Caco-2 (cell line): ENCODE data around the gene MS4A2. TPM values are rescaled to one million over a fixed set of nuclear protein-coding genes. Genes with fewer than 3 reads are reported as not detected.

Experiments
- BruUV-seq: library from RNA; stranded (reverse); fragments of 400-500 nt; replicated peaks from 2 replicates; lab custom pipeline; 2021; lab: Mats Ljungman, UMichigan
- CTCF ChIA-PET: fragments of 300-600 bp; sonication (Branson Sonifier 250); formaldehyde crosslinking; loops from one replicate; lab custom pipeline; 2022; ENCODE audit warnings: antibody characterized with exemption; lab: Charles Lee
- POLR2A ChIA-PET: fragments of 300-600 bp; sonication (Branson Sonifier 250); formaldehyde crosslinking; loops from one replicate; lab custom pipeline; 2022; ENCODE audit warnings: antibody characterized with exemption; lab: Charles Lee
- DNase-seq, 2 experiments: peaks; one replicate each; pipeline versions ENCODE4 v3.0.0 to v3.0.0-alpha.2; 2020 to 2022
- H3K27me3 ChIP-seq: replicated peaks from 2 replicates; pipeline ENCODE4 v1.6.0; 2011; ENCODE audit warnings: low read length; ENCODE audit not compliant: control insufficient read depth, insufficient read depth
- H3K36me3 ChIP-seq: 2 replicates; pipeline ENCODE4 v1.5.1; 2011; ENCODE audit warnings: low read length; ENCODE audit not compliant: control insufficient read depth, insufficient read depth
- H3K4me1 ChIP-seq: fragments of 250-450 bp; sonication (Bioruptor Pico); 2 replicates; pipeline ENCODE4 v1.5.1; 2020; ENCODE audit warnings: mild to moderate bottlenecking
- H3K4me3 ChIP-seq: 2 replicates; pipeline ENCODE4 v1.5.1; 2011; ENCODE audit warnings: low read depth, mild to moderate bottlenecking, control low read depth, low read length
- H3K9me3 ChIP-seq: fragments of 250-450 bp; sonication (Bioruptor Pico); 2 replicates; pipeline ENCODE4 v1.5.1; 2020; ENCODE audit warnings: mild to moderate bottlenecking, moderate library complexity
- H3K27ac Mint-ChIP-seq: one replicate; pipeline ENCODE4 v1.8.0; 2022; ENCODE audit warnings: mixed read lengths; ENCODE audit not compliant: unreplicated experiment
- H3K27me3 Mint-ChIP-seq: one replicate; pipeline ENCODE4 v1.8.0; 2022; ENCODE audit warnings: mixed read lengths; ENCODE audit not compliant: insufficient read depth, unreplicated experiment
- H3K36me3 Mint-ChIP-seq: one replicate; pipeline ENCODE4 v1.8.0; 2022; ENCODE audit warnings: mild to moderate bottlenecking, mixed read lengths; ENCODE audit not compliant: insufficient read depth, unreplicated experiment
- H3K4me1 Mint-ChIP-seq: one replicate; pipeline ENCODE4 v1.8.0; 2022; ENCODE audit warnings: low read depth, mixed read lengths; ENCODE audit not compliant: unreplicated experiment
- H3K4me3 Mint-ChIP-seq: one replicate; pipeline ENCODE4 v1.8.0; 2022; ENCODE audit warnings: mild to moderate bottlenecking, moderate library complexity, mixed read lengths; ENCODE audit not compliant: unreplicated experiment
- H3K9me3 Mint-ChIP-seq: one replicate; pipeline ENCODE4 v1.8.0; 2022; ENCODE audit warnings: mixed read lengths; ENCODE audit not compliant: unreplicated experiment
- CTCF ChIP-seq, 2 experiments: fragments of 200-600 bp in 1 of 2; IDR thresholded peaks; 1 replicate in 1 of 2; 2 replicates in 1 of 2; pipeline versions ENCODE4 v1.5.1 to v1.8.0; 2011 to 2022; ENCODE audit warnings: antibody characterized with exemption in 1 of 2, control low read depth in 1 of 2, inconsistent platforms in 1 of 2, low read depth in 1 of 2, low read length in 1 of 2, mild to moderate bottlenecking in 1 of 2, moderate library complexity in 1 of 2; ENCODE audit not compliant: insufficient read depth in 1 of 2, severe bottlenecking in 1 of 2, unreplicated experiment in 1 of 2
- intact Hi-C: fragments of 100-400 bp; cut with micrococcal nuclease; formaldehyde crosslinking; loops from one replicate; pipeline ENCODE4 v1.10.0; 2022; ENCODE audit not compliant: unreplicated experiment
- total RNA-seq: library from RNA; stranded (reverse); gene quantifications from 2 replicates; pipeline ENCODE4 v1.2.3, GENCODE V29; 2022

The MS4A2 gene
- total RNA-seq, 1 experiment from 2014 or later = not detected

- no peak for TF ChIP-seq CTCF (IDR thresholded peaks at IDR 0.05; ENCODE audit: insufficient read depth in 1 of 2, low read depth in 1 of 2, low read length in 1 of 2, severe bottlenecking in 1 of 2, unreplicated experiment in 1 of 2)
- CTCF ChIA-PET = no interaction called here
- Histone ChIP-seq H3K9me3 (no peaks in the 10 kb centered on the region), H3K4me1 (no peaks in the 10 kb centered on the region), H3K27me3 (no peaks in the 10 kb centered on the region), H3K36me3 (no peaks in the 10 kb centered on the region), H3K4me3 (no peak overlapping the region)
- Mint-ChIP-seq H3K27me3 (peaks cover 17% of the 10 kb centered on the region), H3K9me3 (no peaks in the 10 kb centered on the region), H3K4me3 (no peak overlapping the region), H3K27ac (no peak overlapping the region), H3K4me1 (no peaks in the 10 kb centered on the region), H3K36me3 (no peaks in the 10 kb centered on the region)
- BruUV-seq = no TSS peak
- intact Hi-C loops = no loop called here
- no peak for DNase-seq
- POLR2A ChIA-PET = no interaction called here
These were observed 1.2 kb upstream of the MS4A2 start for GRCh38 chr11:60087239-60087638.

- POLR2A ChIA-PET = no interaction called here
These were observed 7.1 kb downstream of the MS4A2 start for GRCh38 chr11:60095477-60096120.

GRCh38 chr11:60097189-60097588 lies 8.7 kb downstream of the MS4A2 start:
- peaks cover 16% of the 10 kb centered on the region for H3K4me1 Mint-ChIP-seq
- ChIA-PET POLR2A (no interaction called here), CTCF (no interaction called here)
- no peaks in the 10 kb centered on the region for H3K27me3 ChIP-seq
- H3K4me3 ChIP-seq = no peak overlapping the region
- H3K9me3 Mint-ChIP-seq = peaks cover 19% of the 10 kb centered on the region
- intact Hi-C loops = no loop called here
- H3K4me1 ChIP-seq = peaks cover 15% of the 10 kb centered on the region
- H3K36me3 ChIP-seq = no peaks in the 10 kb centered on the region
- no peak for DNase-seq
- no peaks in the 10 kb centered on the region for H3K36me3 Mint-ChIP-seq
- BruUV-seq = no TSS peak
- H3K27ac Mint-ChIP-seq = no peak overlapping the region
- TF ChIP-seq CTCF (IDR thresholded peaks at IDR 0.05; ENCODE audit: insufficient read depth in 1 of 2, low read depth in 1 of 2, low read length in 1 of 2, severe bottlenecking in 1 of 2, unreplicated experiment in 1 of 2) = no peak
- H3K27me3 Mint-ChIP-seq = no peaks in the 10 kb centered on the region
- H3K4me3 Mint-ChIP-seq = no peak overlapping the region
- no peaks in the 10 kb centered on the region for H3K9me3 ChIP-seq

More at GRCh38 chr11:60095477-60096120, 7.1 kb downstream of the MS4A2 start:
- no peak overlapping the region for H3K4me3 Mint-ChIP-seq
- H3K27me3 Mint-ChIP-seq = peaks cover 3% of the 10 kb centered on the region
- H3K9me3 ChIP-seq = no peaks in the 10 kb centered on the region
- peaks cover 16% of the 10 kb centered on the region for H3K4me1 Mint-ChIP-seq
- no peaks in the 10 kb centered on the region for H3K36me3 ChIP-seq
- peaks cover 19% of the 10 kb centered on the region for H3K9me3 Mint-ChIP-seq
- peaks cover 15% of the 10 kb centered on the region for H3K4me1 ChIP-seq
- CTCF ChIA-PET = no interaction called here
- DNase-seq = no peak
- intact Hi-C loops = no loop called here
- no peaks in the 10 kb centered on the region for H3K36me3 Mint-ChIP-seq
- H3K27ac Mint-ChIP-seq = no peak overlapping the region
- H3K4me3 ChIP-seq = no peak overlapping the region
- no peaks in the 10 kb centered on the region for H3K27me3 ChIP-seq
- no peak for TF ChIP-seq CTCF (IDR thresholded peaks at IDR 0.05; ENCODE audit: insufficient read depth in 1 of 2, low read depth in 1 of 2, low read length in 1 of 2, severe bottlenecking in 1 of 2, unreplicated experiment in 1 of 2)
- BruUV-seq = no TSS peak
